ENCODE data around the gene UGT3A1. TPM values are rescaled to one million over a fixed set of nuclear protein-coding genes. Genes with fewer than 3 reads are reported as not detected.

UGT3A1 gene
- total RNA-seq, 3 donors from 2014 or later, result not detected

DNA sequence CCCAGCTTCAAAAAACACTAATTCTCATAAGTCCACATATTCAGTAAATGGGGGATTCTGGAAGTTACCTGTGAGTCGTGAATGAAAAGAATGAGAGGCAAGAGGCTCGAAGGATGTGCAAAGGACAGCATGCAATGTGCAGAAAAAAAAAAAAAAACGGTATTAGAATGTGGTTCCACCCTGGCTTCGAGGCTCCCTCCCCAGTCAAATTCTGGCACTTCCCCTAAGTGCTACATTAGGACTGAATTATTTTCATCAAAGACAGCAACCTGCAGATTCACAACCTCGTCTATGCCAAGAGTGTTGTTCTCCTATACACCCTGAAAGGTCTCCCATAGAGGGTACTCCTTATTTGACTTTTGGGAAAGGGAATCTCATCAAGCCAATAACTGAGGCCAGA, 69.3 kb downstream of the UGT3A1 start:
- ATAC-seq (no peak), DNase-seq (no peak)
- intact Hi-C loops (cut with DNase I, micrococcal nuclease), result loop anchor here in 1 of 2 donors (10.0 kb wide), 1 partner anchor 837 kb away; no protein-coding TSS in a partner anchor
- H3K36me3 ChIP-seq (ENCODE audit: low read depth), result no peaks in the 10 kb centered on the region
- H3K4me3 ChIP-seq, result no peak overlapping the region
- TF ChIP-seq, protein P1, sequence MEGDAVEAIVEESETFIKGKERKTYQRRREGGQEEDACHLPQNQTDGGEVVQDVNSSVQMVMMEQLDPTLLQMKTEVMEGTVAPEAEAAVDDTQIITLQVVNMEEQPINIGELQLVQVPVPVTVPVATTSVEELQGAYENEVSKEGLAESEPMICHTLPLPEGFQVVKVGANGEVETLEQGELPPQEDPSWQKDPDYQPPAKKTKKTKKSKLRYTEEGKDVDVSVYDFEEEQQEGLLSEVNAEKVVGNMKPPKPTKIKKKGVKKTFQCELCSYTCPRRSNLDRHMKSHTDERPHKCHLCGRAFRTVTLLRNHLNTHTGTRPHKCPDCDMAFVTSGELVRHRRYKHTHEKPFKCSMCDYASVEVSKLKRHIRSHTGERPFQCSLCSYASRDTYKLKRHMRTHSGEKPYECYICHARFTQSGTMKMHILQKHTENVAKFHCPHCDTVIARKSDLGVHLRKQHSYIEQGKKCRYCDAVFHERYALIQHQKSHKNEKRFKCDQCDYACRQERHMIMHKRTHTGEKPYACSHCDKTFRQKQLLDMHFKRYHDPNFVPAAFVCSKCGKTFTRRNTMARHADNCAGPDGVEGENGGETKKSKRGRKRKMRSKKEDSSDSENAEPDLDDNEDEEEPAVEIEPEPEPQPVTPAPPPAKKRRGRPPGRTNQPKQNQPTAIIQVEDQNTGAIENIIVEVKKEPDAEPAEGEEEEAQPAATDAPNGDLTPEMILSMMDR (IDR thresholded peaks at IDR 0.05), result no peak
- H3K4me1 ChIP-seq (ENCODE audit: low read depth), result no peaks in the 10 kb centered on the region
- no peaks in the 10 kb centered on the region for H3K9me3 ChIP-seq

DNA sequence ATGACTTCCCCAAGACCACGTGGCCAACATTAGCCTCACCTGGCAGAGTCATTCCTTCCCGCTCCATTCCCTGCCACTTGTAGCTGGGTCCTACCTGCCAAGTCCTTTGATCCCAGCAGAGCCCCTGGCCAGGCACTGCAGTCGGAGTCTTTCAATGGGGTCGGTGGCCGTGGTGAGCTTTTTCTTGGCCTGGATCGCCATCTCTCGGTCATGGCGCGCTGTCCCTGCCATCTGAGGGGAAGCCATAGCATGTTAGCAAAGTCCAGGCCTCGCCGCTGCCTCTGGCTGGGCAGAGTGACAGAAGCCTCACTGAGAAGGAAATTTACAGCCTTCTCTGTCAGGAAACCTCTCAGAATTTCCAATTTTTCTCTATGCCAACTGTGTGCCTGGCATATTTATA, 70.3 kb downstream of the UGT3A1 start:
- intact Hi-C loops (cut with DNase I, micrococcal nuclease), result loop anchor here in 1 of 2 donors (10.0 kb wide), 1 partner anchor 836 kb away; no protein-coding TSS in a partner anchor
- Histone ChIP-seq H3K9me3 (no peaks in the 10 kb centered on the region), H3K36me3 (ENCODE audit: low read depth) (no peaks in the 10 kb centered on the region), H3K4me3 (no peak overlapping the region), H3K4me1 (ENCODE audit: low read depth) (no peaks in the 10 kb centered on the region)
- TF ChIP-seq, protein P1 (IDR thresholded peaks at IDR 0.05), result no peak
- DNase-seq (no peak), ATAC-seq (no peak)

DNA sequence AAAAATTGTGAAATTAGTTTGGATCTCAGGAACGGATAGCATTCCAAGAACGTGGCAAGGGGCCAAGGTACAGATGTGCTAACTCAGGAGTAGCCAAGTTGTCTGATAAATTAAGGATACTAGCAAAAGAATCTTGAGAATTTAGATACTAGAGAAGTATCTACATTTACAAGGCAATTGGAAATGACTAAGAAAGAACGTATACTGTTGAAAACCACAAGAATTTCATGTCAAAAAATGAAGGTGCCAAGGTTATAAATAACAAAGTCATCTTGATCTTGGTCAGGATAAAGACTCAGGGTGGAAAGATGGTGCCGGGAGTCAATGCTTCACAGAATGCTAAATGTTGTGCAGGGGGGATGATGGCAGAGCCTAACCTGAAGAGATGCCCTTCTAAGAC, 72.0 kb downstream of the UGT3A1 start:
- DNase-seq (no peak), ATAC-seq (no peak)
- TF ChIP-seq, protein P1 (IDR thresholded peaks at IDR 0.05), result no peak
- Histone ChIP-seq H3K4me1 (ENCODE audit: low read depth) (no peaks in the 10 kb centered on the region), H3K4me3 (no peak overlapping the region), H3K9me3 (no peaks in the 10 kb centered on the region), H3K36me3 (ENCODE audit: low read depth) (no peaks in the 10 kb centered on the region)
- intact Hi-C loops (cut with DNase I, micrococcal nuclease), result no loop called here

DNA sequence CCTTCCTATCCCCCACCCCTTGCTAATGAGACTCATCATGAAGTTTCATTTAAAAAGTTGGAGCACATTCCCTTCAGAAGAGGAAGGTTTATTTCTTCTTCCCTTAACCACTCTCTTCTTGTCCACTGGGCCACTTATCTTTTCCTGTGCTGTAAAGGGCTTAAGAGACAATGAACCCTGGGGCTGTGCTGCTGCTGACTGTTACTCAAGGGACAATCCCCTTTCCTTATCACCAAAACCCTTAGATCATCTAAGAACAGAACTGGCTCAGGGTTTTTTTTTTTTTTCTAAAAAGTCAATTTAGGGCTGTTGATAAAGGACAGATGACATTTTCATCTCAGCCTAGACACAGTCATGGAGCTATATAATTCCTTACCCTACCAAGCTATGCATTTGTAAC, 82.4 kb downstream of the UGT3A1 start:
- intact Hi-C loops (cut with DNase I, micrococcal nuclease), result loop anchor here in 1 of 2 donors (10.0 kb wide), 1 partner anchor 264 kb away; no protein-coding TSS in a partner anchor
- H3K4me3 ChIP-seq, result no peak overlapping the region
- H3K4me1 ChIP-seq (ENCODE audit: low read depth), result no peaks in the 10 kb centered on the region
- no peaks in the 10 kb centered on the region for H3K9me3 ChIP-seq
- TF ChIP-seq, protein P1 (IDR thresholded peaks at IDR 0.05), result no peak
- ATAC-seq (no peak), DNase-seq (no peak)
- H3K36me3 ChIP-seq (ENCODE audit: low read depth), result no peaks in the 10 kb centered on the region

DNA sequence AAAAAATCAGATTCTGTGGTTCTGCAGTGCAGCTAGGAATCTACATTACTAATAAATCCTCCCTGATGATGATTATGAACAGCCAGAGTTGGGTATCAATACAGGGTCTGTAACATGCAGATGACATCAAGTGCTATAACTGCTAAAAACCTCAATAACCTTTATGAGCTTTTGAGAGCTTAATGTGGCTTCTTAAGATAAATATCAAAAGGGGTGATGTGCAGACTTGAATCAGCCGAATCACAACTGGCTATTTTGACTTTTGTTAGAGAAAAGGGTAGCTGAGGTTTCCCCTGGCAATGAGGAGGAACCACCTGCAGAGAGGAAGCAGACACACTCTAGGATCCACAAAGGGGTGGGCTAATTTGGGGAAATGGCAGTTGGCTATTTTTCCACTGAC, 83.0 kb downstream of the UGT3A1 start:
- no peaks in the 10 kb centered on the region for H3K9me3 ChIP-seq
- TF ChIP-seq, protein P1 (IDR thresholded peaks at IDR 0.05), result no peak
- H3K4me1 ChIP-seq (ENCODE audit: low read depth), result no peaks in the 10 kb centered on the region
- no peaks in the 10 kb centered on the region for H3K36me3 ChIP-seq (ENCODE audit: low read depth)
- ATAC-seq, result no peak
- no peak overlapping the region for H3K4me3 ChIP-seq
- no peak for DNase-seq
- intact Hi-C loops (cut with DNase I, micrococcal nuclease), result loop anchor here in 1 of 2 donors (10.0 kb wide), 1 partner anchor 263 kb away; no protein-coding TSS in a partner anchor

Measured in mucosa of descending colon (tissue), 3 donors.